Activated effector memory CD4-positive, alpha-beta T cell treated with anti-CD3 and anti-CD28 coated beads, Interleukin-2, amount 50 U/mL, for 16 hours (primary cell): Measurements from ENCODE around the gene BPIFB6.
A peak's percentile ranks its signal among the peaks of the same experiment; 100 is the strongest.

Experiments used
- DNase-seq: peaks from one replicate; pipeline ENCODE4 v3.0.0-alpha.2; 2020

Gene BPIFB6

GRCh38 chr20:33031531-33031930 is at the start of gene BPIFB6:
TSS of gene BPIFB6 (plus strand) at chr20:33031648. CDS start at chr20:33031648, 0 bp downstream.
- no peak for DNase-seq

GRCh38 chr20:32982617-32983458 is 48.6 kb upstream of the BPIFB6 start:
- DNase-seq = peak; percentile 56

- peak; percentile 57 for DNase-seq
These were observed 47.9 kb upstream of the BPIFB6 start for GRCh38 chr20:32983459-32984112.

- DNase-seq = no peak
These were observed 47.3 kb upstream of the BPIFB6 start for GRCh38 chr20:32984196-32984595.

GRCh38 chr20:32984631-32985354 is 46.7 kb upstream of the BPIFB6 start:
- DNase-seq = peak; percentile 54

GRCh38 chr20:32985596-32985995 is 45.9 kb upstream of the BPIFB6 start:
- peak; percentile 59 for DNase-seq

- DNase-seq = peak; percentile 60
These were observed 45.0 kb upstream of the BPIFB6 start for GRCh38 chr20:32986331-32986966.

- no peak for DNase-seq
These were observed 44.2 kb upstream of the BPIFB6 start for GRCh38 chr20:32987044-32987825.

- peak; percentile 53 for DNase-seq
These were observed 43.4 kb upstream of the BPIFB6 start for GRCh38 chr20:32988008-32988407.

GRCh38 chr20:32989507-32990283 is 41.8 kb upstream of the BPIFB6 start:
- DNase-seq = no peak

- DNase-seq = no peak
These were observed 41.0 kb upstream of the BPIFB6 start for GRCh38 chr20:32990426-32990825.

GRCh38 chr20:32991383-32991782 is 40.1 kb upstream of the BPIFB6 start:
- DNase-seq = no peak

- DNase-seq = no peak
These were observed 39.4 kb upstream of the BPIFB6 start for GRCh38 chr20:32991792-32992641.

- DNase-seq = no peak
These were observed 37.9 kb upstream of the BPIFB6 start for GRCh38 chr20:32993496-32994050.

GRCh38 chr20:32995802-32996201 is 35.6 kb upstream of the BPIFB6 start:
- no peak for DNase-seq

GRCh38 chr20:32997431-32997830 is 34.0 kb upstream of the BPIFB6 start:
- DNase-seq = peak; percentile 38

GRCh38 chr20:32999603-33000250 is 31.7 kb upstream of the BPIFB6 start:
- DNase-seq = no peak

GRCh38 chr20:33000802-33001466 is 30.5 kb upstream of the BPIFB6 start:
- no peak for DNase-seq
